CD4-positive, alpha-beta T cell treated with Interleukin-2 at 100 ng/mL for 4 hours (primary cell): ENCODE measurements around the gene ADAMTS17.
"Not testable (repeated sequence)": the region's sequence is repeated elsewhere in the genome, so short reads cannot be mapped to it uniquely, and the experiment has no call there.

Source experiments
- DNase-seq: peaks from one replicate; pipeline ENCODE4 v3.0.0-alpha.2; 2020; ENCODE audit warnings: low spot score

Gene ADAMTS17

GRCh38 chr15:100340721-100341238 is 995 bp downstream of the ADAMTS17 start:
- DNase-seq, result no peak

GRCh38 chr15:100339999-100340398 is 1.8 kb downstream of the ADAMTS17 start:
- no peak for DNase-seq

GRCh38 chr15:100339451-100339850 is 2.3 kb downstream of the ADAMTS17 start:
- DNase-seq, result not testable (repeated sequence)

- DNase-seq, result peak; percentile 70
Measured at GRCh38 chr15:100338971-100339444, 2.8 kb downstream of the ADAMTS17 start.

- no peak for DNase-seq
Measured at GRCh38 chr15:100338247-100338646, 3.5 kb downstream of the ADAMTS17 start.

- DNase-seq, result no peak
Measured at GRCh38 chr15:100337096-100338044, 4.4 kb downstream of the ADAMTS17 start.

- no peak for DNase-seq
Measured at GRCh38 chr15:100336061-100336460, 5.7 kb downstream of the ADAMTS17 start.

GRCh38 chr15:100335335-100335999 is 6.3 kb downstream of the ADAMTS17 start:
- no peak for DNase-seq

- DNase-seq, result no peak
Measured at GRCh38 chr15:100334905-100335304, 6.9 kb downstream of the ADAMTS17 start.

GRCh38 chr15:100334456-100334855 is 7.3 kb downstream of the ADAMTS17 start:
- DNase-seq, result no peak

- DNase-seq, result peak; percentile 11
Measured at GRCh38 chr15:100334015-100334414, 7.8 kb downstream of the ADAMTS17 start.

- no peak for DNase-seq
Measured at GRCh38 chr15:100333236-100333635, 8.5 kb downstream of the ADAMTS17 start.

GRCh38 chr15:100332721-100333120 is 9.1 kb downstream of the ADAMTS17 start:
- no peak for DNase-seq

GRCh38 chr15:100332231-100332630 is 9.5 kb downstream of the ADAMTS17 start:
- no peak for DNase-seq

- peak; percentile 38 for DNase-seq
Measured at GRCh38 chr15:100330629-100331215, 11.1 kb downstream of the ADAMTS17 start.

GRCh38 chr15:100330221-100330620 is 11.6 kb downstream of the ADAMTS17 start:
- no peak for DNase-seq

GRCh38 chr15:100328796-100329195 is 13.0 kb downstream of the ADAMTS17 start:
- no peak for DNase-seq

- DNase-seq, result no peak
Measured at GRCh38 chr15:100318880-100319279, 22.9 kb downstream of the ADAMTS17 start.

- no peak for DNase-seq
Measured at GRCh38 chr15:100314809-100315400, 26.9 kb downstream of the ADAMTS17 start.

- no peak for DNase-seq
Measured at GRCh38 chr15:100311833-100312476, 29.8 kb downstream of the ADAMTS17 start.

GRCh38 chr15:100311154-100311625 is 30.6 kb downstream of the ADAMTS17 start:
- no peak for DNase-seq
